Skin of body (tissue), 2 donors: ENCODE data around the gene BOK. TPM values are rescaled to one million over a fixed set of nuclear protein-coding genes. Genes with fewer than 3 reads are reported as not detected.
"Not testable (repeated sequence)": the region's sequence is repeated elsewhere in the genome, so short reads cannot be mapped to it uniquely, and the experiment has no call there.

ENCODE experiments used
- DNase-seq: peaks from one replicate; lab custom pipeline; 2025; lab: John Stamatoyannopoulos, UW
- total RNA-seq: library from RNA; depleted of rRNA; stranded (reverse); fragments of >200 nt; gene quantifications from one replicate; pipeline ENCODE4 v1.2.3, GENCODE V29; 2014

The BOK gene, protein sequence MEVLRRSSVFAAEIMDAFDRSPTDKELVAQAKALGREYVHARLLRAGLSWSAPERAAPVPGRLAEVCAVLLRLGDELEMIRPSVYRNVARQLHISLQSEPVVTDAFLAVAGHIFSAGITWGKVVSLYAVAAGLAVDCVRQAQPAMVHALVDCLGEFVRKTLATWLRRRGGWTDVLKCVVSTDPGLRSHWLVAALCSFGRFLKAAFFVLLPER
- 17.9 TPM for total RNA-seq

DNA sequence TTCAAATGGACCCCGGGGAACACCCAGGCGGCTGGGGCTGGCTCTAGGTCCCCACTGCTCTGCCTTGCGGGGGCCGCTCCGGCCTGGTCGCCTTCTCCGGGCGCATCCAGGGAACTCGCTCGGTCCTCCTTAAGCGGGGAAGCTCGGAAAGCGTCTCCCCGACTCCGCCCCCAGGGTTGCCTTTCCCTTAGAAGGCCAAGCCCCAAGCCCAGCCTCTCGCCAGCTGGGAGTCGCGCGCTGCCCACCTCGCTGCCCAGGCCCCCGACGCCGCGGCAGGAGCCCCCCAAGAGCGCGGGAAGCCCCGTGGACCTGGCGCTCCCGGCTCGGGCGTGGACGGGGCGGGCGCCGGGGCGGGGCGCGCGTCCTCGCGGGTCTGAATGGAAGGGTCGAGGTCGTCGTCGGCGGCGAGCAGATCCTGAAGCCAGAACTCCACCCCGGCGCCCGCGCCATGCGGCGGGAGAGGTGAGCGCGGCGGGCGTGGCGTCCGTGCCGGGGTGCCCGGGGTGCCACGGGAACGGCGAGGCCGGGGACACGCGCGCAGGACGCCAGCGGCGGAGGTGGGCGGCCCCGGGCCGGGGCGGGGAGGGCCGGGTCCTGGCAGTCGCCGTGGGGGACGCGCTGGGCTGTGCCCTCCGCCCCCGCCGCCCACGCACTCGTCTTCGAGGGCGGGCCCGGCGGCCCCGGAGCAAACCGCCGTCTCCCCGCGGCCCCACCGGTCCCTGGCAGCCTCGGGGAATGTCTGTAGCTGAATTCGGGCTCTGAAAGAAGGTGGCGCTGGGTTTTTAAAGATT is at the start of gene BOK:
TSS of gene BOK (plus strand) at position 214 of the 791 bp plus-strand sequence. CDS start 739 bp downstream, outside the sequence.
- DNase-seq, result no peak

DNA sequence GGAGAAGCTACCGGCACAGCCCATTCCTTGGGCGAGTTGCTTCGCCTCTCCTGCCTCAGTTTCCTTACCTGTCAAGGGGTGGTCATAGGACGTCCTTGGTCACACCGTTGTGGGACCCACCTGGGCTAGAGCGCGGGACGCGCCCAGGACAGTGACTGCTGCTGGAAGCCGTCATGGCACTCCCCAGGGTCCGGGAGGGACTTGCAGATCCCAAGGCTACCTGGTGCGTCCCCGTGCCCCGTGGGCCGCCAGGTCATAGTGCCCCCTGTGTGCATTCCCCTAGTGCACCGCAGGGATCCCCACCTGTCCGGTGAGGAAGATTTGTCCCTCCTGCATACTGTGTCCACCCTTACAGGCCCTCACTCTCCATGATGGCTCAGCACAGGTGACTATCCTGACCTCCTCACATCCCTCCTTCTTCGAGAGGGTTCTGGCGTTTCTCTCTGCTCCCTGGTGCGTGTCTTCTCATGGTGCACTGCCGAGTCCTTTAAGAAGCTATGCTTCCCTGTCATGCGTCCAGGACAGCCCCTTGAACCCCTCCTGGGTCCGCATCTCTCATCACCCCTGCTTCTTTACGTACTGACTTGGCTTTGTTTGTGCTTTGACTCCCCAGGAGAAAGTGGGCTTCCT is 49.3 kb upstream of the BOK start:
- DNase-seq, result no peak

DNA sequence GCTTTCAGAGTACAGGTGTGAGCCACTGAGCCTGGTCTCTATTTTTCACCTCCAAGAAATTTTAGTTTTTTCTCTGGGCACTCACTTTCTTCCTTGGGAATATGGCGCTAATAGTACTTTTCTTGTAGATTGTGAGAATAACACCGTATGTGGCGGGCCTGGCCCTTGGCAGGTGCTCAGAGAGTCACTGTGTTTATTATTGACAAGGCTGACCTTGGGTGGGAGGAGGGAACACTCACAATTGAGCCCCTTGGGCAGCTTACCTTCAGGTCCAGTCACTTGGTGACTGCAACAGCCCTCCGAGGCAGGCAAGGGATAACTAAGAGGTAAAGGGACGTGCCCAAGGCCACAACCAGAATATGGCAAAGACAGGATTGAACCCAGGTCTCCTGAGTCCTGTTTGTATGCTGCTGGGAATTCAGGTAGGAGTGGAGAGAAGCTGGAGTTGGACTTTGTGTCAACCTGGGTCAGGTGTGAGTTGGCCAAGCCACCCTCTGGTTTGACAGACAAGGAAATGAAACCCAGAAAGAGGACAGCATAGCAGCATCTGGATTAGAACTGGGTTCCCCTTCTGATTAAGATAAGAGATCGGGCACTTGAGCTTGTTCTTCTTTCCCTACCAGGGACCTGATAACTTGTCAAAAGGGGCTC is 47.3 kb upstream of the BOK start:
- DNase-seq, result no peak

DNA sequence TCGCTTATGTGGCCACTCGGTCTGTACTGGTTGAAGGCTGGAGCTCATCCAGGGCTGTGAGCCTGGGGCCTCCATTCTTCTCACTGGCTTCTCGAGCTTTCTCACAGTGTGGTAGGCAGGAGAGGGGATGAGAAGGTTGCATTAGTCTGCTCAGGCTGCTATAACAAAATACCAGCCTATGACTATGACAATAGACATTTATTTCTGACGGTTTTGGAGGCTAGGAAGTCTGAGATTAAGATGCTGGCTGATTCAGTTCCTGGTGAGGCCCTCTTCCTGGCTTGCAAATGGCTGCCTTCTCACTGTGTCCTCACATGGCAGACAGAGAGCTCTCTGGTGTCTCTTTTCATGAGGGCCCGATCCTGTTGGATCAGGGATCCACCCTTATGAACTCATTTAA is 44.0 kb upstream of the BOK start:
- DNase-seq, result no peak

DNA sequence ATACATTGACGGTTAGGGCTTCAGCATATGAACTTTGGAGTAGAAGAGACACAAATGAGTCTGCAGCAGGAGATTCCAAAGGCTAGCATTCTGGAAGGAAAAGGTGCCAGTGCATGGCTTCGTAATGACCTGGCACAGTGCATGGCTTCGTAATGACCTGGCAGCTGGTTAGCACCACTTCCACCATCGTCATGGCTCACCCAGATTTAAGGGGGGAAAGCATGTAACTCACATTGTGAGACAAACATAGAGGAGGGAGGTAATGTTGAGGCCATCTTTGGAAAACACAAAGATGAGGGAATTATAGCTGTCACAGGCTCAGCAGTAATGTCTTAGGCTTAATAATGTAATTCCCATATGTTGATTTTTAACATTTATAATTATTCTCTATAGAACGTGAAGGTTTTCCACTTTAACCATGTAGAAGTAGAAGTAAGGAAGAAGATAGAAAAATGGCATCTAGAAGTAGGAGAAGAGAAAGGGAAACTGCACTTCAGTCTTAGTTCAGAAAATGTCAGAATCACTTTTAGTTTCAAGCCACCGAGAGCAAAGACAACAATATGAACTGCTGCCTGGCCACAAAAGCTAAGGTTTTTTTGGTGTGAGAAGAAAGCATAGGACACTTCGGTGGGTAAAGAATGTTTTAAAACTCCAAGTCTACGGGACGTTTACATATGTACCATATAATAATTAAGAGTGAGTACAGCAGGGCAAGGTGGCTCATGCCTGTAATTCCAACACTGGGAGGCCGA is 43.4 kb upstream of the BOK start:
- DNase-seq, result no peak

DNA sequence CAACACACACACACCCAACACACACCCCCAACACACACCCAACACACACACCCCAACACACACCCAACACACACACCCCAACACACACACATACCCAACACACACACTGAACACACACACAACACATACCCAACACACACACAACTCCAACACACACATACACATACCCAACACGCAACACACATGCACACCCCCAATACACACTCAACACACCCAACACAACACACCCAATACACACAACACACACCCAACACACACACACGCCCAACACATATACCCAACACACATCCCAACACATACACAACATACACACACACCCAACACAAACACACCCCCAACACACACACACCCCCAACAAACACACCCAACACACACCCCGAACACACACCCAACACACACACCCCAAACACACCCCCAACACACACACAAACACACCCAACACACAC is 42.0 kb upstream of the BOK start:
- no peak for DNase-seq

DNA sequence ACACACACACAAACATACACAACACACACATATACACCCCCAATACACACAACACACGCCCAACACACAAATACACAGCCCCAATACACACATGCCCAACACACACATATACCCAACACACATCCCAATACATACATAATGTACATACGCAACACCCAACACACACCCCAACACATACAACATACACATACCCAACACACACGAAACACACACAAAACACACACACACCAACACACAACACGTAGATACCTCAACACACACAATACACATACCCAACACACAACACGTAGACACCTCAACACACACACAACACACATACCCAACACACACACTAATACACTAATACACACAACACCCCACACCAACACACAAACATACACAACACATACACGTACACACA is 41.2 kb upstream of the BOK start:
- DNase-seq, result no peak

DNA sequence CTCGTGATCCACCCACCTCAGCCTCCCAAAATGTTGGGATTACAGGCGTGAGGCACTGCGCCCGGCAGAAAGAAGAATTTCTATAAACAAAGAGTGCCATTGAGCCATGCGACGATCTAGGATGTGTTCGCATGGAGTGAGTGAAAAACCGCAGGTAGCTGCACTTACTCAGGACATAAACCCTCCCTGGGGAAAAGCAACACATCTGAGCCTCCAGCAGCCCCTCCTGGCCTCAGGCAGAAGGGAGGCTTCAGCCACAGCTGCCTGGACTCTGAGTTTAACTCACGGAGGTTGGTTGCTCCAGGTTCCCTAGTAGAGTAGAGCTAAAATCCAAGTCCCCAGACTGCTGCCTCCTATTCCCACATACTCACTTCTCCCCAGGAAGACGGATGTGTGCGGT is 38.9 kb upstream of the BOK start:
- DNase-seq, result no peak

DNA sequence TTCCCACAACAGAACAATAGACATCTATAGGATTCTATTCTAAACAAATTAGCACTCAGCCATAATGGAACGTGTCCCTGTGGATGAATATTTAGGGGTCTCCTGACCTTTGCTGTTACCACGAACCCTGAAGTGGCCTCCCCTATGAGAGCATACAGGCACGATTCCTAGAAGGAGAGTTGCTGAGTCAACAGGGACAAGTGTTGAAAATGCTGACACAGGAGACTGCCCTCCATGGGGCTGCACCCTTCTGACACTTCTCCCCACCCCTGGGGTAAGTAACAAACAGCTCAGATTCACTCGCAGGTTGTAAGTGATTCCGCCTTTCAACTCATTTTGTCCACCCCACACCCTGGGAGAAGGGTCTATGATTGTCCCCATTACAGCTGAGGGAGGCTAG is 36.1 kb upstream of the BOK start:
- no peak for DNase-seq

DNA sequence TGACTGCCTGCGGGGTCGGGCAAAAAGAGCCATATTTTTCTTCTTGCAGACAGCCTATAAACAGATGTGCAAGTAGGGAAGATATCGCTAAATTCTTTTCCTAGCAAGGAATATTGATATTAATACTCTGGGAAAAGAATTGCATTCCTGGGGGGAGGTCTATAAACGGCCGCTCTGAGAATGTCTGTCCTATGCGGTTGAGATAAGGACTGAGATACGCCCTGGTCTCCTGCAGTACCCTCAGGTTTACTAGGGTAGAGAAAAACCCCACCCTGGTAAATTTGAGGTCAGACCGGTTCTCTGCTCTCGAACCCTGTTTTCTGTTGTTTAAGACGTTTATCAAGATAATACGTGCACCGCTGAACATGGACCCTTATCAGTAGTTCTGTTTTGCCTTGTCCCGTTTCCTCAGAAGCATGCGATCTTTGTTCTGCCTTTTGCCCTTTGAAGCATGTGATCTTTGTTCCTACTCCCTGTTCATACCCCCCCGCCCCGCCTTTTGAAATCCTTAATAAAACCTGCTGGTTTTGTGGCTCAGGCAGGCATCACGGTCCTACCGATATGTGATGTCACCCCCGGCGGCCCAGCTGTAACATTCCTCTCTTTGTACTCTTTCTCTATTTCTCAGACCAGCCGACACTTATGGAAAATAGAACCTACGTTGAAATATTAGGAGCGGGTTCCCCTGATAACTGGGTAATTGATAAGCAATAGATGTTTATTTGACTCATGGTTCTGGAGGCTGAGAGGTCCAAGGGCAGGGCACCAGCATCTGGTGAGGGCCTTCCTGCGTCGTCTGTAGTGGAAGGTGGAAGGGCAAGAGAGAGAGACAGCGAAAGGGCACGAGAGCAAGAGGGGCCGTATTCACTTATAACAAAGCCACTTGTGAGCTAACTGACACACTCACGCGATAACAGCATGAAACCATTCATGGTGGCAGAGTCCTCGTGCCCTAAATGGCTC is 32.4 kb upstream of the BOK start:
- DNase-seq, result not testable (repeated sequence)

DNA sequence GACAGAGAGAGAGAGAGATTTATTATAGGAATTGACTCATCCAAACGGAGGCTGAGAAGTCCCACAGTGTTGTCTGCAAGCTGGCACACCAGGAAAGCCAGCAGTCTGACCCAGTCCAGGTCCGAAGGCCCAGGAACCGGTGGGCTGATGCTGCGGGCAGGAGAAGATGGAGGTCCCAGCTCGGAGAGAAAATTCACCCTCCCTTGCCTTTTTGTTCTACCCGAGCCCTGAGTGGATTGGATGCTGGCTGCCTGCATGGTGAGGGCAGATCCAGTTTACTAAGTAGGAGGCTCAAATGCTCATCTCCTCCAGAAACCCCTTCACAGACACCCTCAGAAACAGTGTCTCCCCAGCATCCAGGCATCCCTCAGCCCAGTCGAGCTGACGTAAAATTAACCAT is 28.0 kb upstream of the BOK start:
- DNase-seq, result no peak

DNA sequence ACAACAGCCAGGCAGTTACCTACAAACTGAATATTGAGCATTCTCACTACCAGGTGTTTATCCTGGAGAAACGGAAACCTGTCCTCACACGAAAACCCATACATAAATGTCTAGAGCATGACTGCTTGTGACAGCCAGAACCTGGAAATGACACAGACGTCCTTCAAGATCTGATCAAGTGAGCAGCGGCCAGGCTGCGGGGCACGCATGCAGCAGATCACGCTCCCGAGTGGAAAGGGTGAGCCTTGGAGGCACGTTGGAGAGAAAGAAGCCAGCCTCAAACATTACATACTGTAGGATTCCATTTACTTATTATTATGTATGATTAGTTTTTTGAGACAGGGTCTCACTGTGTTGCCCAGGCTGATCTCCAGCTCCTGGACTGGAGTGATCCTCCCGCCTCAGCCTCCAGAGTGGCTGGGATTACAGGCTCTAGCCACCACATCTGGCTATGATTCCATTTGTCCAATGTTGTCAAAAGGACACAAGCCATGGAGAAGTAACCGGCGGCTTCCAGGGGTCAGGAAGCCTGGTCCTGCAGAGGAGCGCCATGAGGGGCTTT is 27.3 kb upstream of the BOK start:
- no peak for DNase-seq

DNA sequence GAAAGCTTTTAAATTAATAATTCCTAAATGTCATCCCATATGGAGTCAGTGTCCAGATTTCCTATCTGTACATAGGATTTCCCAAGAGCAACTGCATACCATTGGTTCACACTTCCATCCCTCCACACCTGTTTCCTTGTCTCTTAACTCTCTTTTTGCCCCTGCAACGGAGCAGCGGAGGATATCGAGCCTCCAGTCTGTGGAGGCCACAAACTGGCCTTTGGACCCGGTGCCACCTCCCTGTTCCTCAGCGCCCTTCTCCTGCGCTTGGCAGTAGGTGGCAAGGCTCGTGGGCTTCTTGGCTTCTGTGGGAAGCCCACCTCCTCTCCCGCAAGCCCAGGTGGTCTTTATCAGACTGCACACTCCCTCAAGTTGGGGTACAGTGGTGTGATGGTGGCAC is 26.4 kb upstream of the BOK start:
- no peak for DNase-seq

DNA sequence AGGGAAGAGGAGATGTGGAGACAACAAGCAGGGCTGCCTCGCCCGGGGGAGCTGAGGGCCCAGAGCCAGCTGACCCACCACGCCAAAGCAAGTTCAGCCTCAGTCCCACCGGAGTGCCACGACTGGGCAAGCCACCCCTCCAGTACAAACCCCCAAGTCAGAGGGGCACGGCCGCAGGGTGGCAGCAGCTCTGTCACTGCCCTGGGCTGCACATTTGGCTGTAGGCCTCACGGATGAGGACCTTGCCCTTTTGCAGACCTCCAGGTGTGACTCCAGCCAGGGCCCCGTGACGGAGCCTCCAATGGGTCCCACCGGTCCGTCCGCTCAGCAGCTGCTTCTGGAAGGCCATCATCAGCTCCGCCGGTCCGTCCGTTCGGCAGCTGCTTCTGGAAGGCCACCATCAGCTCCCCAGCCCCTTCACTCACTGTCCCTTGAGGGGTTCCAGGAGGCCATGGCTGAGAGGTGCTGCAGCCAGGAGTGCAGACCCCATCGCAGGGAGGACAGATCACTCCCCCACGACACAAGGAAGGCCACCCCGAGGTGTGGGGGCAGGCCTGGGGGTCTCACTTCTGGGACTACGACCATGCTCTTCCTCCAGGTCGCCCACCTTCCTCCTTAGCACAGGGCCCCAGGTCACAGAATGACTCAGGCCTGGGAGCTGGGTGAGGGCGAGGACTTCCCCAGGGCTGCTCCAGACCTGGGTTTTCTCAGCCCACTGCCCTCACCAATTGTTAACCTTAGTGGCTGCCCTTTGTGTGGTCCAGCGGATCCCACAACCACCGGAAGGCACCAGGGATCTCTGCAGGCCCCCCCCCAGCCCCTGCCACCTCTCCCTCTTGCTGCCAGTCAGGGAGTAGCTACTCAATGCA is 25.6 kb upstream of the BOK start:
- DNase-seq, result no peak

DNA sequence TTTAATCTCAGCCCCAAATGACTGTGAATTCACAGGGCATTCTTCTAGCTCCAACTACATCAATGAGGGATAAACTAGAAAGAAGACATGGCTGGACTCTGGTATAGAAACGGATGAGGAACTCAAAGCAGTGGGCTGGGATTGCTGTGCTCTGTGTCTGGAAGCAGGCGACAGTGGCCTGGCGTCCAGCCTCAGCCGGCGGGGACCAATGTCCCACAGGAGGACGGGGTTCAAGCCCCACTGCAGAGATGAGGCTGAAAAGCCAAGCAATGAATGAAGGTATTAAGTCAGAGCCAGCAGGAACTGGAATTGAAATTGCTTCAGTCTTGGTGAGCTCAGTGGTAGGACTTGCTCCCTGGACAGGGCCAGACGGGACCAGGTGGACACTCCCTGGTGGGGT is 24.3 kb upstream of the BOK start:
- DNase-seq, result no peak

DNA sequence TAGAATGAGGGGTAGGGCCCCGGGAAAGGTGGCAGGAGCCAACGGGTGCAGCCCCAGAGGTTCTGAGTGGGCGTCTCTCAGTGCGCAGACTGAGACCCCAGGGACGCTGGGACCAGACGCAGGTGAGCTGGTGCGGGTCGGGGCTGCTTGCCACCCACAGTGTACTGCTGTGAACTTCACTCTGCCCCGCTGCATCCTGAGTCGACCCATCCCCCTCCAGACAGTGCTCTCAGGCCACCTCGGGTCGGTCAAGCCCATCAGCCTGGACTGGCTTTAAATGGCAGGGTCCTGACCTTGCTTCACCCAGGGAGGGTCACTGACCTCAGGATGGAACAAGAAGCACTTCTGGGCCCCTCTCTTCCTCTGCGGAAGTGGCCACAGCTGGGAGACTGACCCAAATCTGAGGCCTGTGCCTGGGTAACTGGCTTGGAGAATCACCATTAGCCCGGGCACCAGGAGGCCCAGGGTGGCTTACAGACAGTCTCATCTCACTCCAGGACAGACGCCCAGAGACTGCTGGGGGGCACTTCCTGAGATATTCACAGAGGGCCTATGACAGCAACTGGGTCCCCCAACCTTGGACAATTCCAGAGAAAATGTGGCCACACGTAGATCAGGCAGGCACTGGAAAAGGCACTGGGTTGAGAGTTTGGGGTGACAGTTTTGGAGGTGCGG is 23.7 kb upstream of the BOK start:
- DNase-seq, result no peak

DNA sequence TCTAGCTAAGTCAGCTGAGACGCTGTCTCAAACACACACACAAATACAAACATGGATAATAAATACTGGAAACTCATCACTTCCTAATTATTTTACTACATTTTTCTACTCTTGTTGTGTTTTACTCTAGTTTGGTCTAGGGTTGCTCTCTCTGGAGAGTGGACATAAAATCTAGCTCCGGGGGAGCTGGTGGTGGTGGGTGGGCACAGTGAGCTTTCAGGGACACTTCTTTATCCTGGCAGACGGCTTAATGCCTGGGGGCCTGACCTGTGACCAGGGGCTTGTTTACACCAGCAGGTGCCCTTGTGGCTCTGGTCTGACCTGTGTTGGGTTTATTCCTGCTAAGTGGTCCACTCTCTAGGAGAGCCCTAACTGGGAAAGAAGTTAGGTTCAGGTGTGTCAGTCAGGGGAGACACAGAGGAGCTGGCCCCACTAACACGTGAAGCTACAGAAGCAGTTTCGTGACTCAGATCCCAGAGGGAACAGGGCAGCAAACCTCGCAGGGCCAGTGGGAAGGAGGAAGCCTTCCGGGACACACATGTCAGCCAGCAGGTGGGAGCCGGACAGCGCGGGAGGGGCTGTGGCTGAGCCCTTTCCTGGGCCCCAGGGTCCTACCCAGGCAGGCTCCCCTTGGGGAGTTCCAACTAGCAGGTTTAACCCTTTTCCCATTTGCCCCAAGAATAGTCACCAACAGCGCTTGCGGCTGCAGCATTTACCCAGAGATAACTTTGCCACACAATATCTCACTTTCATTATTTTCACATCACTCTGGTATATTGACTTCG is 22.5 kb upstream of the BOK start:
- DNase-seq, result no peak
